ENCODE results near the gene DCAF4L1.

DNA sequence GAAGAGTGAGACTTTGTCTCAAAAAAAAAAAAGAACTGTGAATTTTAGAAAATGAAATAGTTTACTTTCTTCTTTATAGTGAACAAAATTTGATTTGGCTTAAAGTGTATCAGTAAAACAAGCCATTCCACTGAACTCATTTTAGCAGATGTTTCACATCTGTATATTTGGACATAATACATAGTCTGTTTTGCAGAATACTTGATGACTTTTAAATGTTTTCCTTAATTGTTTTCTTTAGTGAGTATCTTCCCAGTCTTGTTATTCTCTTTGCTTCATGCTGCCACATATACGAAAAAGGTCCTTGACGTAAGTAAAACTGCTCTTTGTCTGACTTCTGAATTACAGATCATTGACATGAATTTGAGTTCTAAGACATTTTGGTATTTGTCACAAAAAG is 38.0 kb upstream of the DCAF4L1 start:
- TF ChIP-seq, protein P1, sequence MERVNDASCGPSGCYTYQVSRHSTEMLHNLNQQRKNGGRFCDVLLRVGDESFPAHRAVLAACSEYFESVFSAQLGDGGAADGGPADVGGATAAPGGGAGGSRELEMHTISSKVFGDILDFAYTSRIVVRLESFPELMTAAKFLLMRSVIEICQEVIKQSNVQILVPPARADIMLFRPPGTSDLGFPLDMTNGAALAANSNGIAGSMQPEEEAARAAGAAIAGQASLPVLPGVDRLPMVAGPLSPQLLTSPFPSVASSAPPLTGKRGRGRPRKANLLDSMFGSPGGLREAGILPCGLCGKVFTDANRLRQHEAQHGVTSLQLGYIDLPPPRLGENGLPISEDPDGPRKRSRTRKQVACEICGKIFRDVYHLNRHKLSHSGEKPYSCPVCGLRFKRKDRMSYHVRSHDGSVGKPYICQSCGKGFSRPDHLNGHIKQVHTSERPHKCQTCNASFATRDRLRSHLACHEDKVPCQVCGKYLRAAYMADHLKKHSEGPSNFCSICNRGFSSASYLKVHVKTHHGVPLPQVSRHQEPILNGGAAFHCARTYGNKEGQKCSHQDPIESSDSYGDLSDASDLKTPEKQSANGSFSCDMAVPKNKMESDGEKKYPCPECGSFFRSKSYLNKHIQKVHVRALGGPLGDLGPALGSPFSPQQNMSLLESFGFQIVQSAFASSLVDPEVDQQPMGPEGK (tag by site-specific recombination; IDR thresholded peaks at IDR 0.05): no peak
- no peak for TF ChIP-seq ZNF664 (tag by site-specific recombination; IDR thresholded peaks at IDR 0.05)
- TF ChIP-seq ZNF146 (tag by site-specific recombination; IDR thresholded peaks at IDR 0.05): no peak
- no peak for TF ChIP-seq SETDB1 (IDR thresholded peaks at IDR 0.05; ENCODE audit: insufficient read length, low read length)
- TF ChIP-seq, protein P2, sequence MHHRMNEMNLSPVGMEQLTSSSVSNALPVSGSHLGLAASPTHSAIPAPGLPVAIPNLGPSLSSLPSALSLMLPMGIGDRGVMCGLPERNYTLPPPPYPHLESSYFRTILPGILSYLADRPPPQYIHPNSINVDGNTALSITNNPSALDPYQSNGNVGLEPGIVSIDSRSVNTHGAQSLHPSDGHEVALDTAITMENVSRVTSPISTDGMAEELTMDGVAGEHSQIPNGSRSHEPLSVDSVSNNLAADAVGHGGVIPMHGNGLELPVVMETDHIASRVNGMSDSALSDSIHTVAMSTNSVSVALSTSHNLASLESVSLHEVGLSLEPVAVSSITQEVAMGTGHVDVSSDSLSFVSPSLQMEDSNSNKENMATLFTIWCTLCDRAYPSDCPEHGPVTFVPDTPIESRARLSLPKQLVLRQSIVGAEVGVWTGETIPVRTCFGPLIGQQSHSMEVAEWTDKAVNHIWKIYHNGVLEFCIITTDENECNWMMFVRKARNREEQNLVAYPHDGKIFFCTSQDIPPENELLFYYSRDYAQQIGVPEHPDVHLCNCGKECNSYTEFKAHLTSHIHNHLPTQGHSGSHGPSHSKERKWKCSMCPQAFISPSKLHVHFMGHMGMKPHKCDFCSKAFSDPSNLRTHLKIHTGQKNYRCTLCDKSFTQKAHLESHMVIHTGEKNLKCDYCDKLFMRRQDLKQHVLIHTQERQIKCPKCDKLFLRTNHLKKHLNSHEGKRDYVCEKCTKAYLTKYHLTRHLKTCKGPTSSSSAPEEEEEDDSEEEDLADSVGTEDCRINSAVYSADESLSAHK (tag by site-specific recombination; IDR thresholded peaks at IDR 0.05): no peak
- TF ChIP-seq, protein P3, sequence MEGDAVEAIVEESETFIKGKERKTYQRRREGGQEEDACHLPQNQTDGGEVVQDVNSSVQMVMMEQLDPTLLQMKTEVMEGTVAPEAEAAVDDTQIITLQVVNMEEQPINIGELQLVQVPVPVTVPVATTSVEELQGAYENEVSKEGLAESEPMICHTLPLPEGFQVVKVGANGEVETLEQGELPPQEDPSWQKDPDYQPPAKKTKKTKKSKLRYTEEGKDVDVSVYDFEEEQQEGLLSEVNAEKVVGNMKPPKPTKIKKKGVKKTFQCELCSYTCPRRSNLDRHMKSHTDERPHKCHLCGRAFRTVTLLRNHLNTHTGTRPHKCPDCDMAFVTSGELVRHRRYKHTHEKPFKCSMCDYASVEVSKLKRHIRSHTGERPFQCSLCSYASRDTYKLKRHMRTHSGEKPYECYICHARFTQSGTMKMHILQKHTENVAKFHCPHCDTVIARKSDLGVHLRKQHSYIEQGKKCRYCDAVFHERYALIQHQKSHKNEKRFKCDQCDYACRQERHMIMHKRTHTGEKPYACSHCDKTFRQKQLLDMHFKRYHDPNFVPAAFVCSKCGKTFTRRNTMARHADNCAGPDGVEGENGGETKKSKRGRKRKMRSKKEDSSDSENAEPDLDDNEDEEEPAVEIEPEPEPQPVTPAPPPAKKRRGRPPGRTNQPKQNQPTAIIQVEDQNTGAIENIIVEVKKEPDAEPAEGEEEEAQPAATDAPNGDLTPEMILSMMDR (tag by site-specific recombination; IDR thresholded peaks at IDR 0.05): no peak
- no peak for TF ChIP-seq BCL11A (tag by site-specific recombination; IDR thresholded peaks at IDR 0.05; ENCODE audit: low read depth)
- TF ChIP-seq ZNF175 (tag by site-specific recombination; IDR thresholded peaks at IDR 0.05): no peak
- TF ChIP-seq ZNF791 (tag by site-specific recombination; IDR thresholded peaks at IDR 0.05): no peak
- no peak for TF ChIP-seq ZNF394 (tag by site-specific recombination; IDR thresholded peaks at IDR 0.05; ENCODE audit: borderline replicate concordance)
- TF ChIP-seq ZNF501 (tag by site-specific recombination; IDR thresholded peaks at IDR 0.05): no peak
